Panc1 (cell line): ENCODE results near the gene TBCD.

Experiments used
- CTCF ChIP-seq: fragments of 450-650 bp; IDR thresholded peaks from 2 replicates; pipeline ENCODE4 v1.5.1; 2017; ENCODE audit warnings: mild to moderate bottlenecking
- POLR2AphosphoS5 ChIP-seq: IDR thresholded peaks from 2 replicates; pipeline ENCODE4 v1.6.1; 2012; ENCODE audit warnings: mild to moderate bottlenecking, low read depth, low read length, moderate library complexity

GRCh38 chr17:82745524-82745923, 6.3 kb upstream of the TBCD start:
- TF ChIP-seq CTCF (no peak), POLR2AphosphoS5 (no peak)
